Endothelial cell of umbilical vein (primary cell): ENCODE measurements around the gene PUS1. TPM values are rescaled to one million over a fixed set of nuclear protein-coding genes. Genes with fewer than 3 reads are reported as not detected.

Source experiments
- BruUV-seq: library from RNA; stranded (reverse); fragments of 400-500 nt; replicated peaks from 2 replicates; lab custom pipeline; 2021; lab: Mats Ljungman, UMichigan
- CTCF ChIA-PET: fragments of 300-600, 350-600 bp; sonication (Branson Sonifier 250); formaldehyde crosslinking; loops from one replicate; lab custom pipeline; 2021; ENCODE audit warnings: antibody characterized with exemption, inconsistent platforms; lab: Charles Lee
- POLR2A ChIA-PET: fragments of 300-600, 350-600 bp; sonication (Branson Sonifier 250); formaldehyde crosslinking; loops from one replicate; lab custom pipeline; 2021; ENCODE audit warnings: antibody characterized with exemption, inconsistent platforms; lab: Charles Lee
- DNase-seq: peaks from one replicate; pipeline ENCODE4 v3.0.0-alpha.2; 2011; ENCODE audit warnings: low read depth, low spot score
- FAIRE-seq: peaks from 2 replicates; lab custom pipeline; 2011; peaks lifted over from hg19 to GRCh38; lab: Jason Lieb, UNC
- H2AFZ ChIP-seq: 2 replicates; pipeline ENCODE4 v1.6.0; 2012; ENCODE audit warnings: low read depth, low read length, control low read depth, inconsistent platforms
- H3K27ac ChIP-seq: 2 replicates; pipeline ENCODE4 v1.5.1; 2011; ENCODE audit warnings: low read depth, mild to moderate bottlenecking, control low read depth, low read length, moderate library complexity; ENCODE audit not compliant: insufficient read depth
- H3K27me3 ChIP-seq, 2 experiments: 2 replicates each; pipeline versions ENCODE4 v1.6.0 to v1.6.1; 2011; ENCODE audit warnings: low read length in 2 of 2, mixed read lengths in 1 of 2; ENCODE audit not compliant: control insufficient read depth in 2 of 2, insufficient read depth in 2 of 2
- H3K36me3 ChIP-seq, 2 experiments: 2 replicates in 1 of 2; 3 replicates in 1 of 2; pipeline ENCODE4 v1.5.1; 2011; ENCODE audit warnings: low read length in 2 of 2, mild to moderate bottlenecking in 1 of 2, moderate library complexity in 1 of 2; ENCODE audit not compliant: control insufficient read depth in 2 of 2, insufficient read depth in 2 of 2; ENCODE audit errors: extremely low read depth in 1 of 2
- H3K4me1 ChIP-seq: 3 replicates; pipeline ENCODE4 v1.5.1; 2011; ENCODE audit warnings: mild to moderate bottlenecking, low read length; ENCODE audit not compliant: control insufficient read depth, insufficient read depth; ENCODE audit errors: extremely low read depth
- H3K4me2 ChIP-seq: 2 replicates; pipeline ENCODE4 v1.6.1; 2011; ENCODE audit warnings: low read length, control low read depth, mixed read lengths; ENCODE audit not compliant: insufficient read depth
- H3K4me3 ChIP-seq, 3 experiments: fragments of 200-600 bp in 1 of 3; sonication (generic), shearing (Covaris generic) in 1 of 3; replicated peaks in 1 of 3; 2 replicates each; pipeline ENCODE4 v1.5.1; 2011 to 2016; ENCODE audit warnings: control low read depth in 3 of 3, low read length in 3 of 3, mild to moderate bottlenecking in 2 of 3, inconsistent platforms in 1 of 3, low read depth in 1 of 3, moderate library complexity in 1 of 3; ENCODE audit not compliant: insufficient read depth in 1 of 3
- H3K79me2 ChIP-seq: 2 replicates; pipeline ENCODE4 v1.6.0; 2012; ENCODE audit warnings: low read length, inconsistent platforms; ENCODE audit not compliant: control insufficient read depth, insufficient read depth
- H3K9ac ChIP-seq: replicated peaks from 2 replicates; pipeline ENCODE3; 2011; ENCODE audit warnings: low read length, control low read depth; ENCODE audit not compliant: insufficient read depth; ENCODE audit errors: extremely low read depth
- H3K9me1 ChIP-seq: replicated peaks from 3 replicates; pipeline ENCODE4 v1.6.0; 2011; ENCODE audit warnings: mild to moderate bottlenecking, low read length; ENCODE audit not compliant: control insufficient read depth, insufficient read depth; ENCODE audit errors: extremely low read depth
- H3K9me3 ChIP-seq: replicated peaks from 2 replicates; pipeline ENCODE4 v1.5.1; 2012; ENCODE audit warnings: low read length, inconsistent platforms; ENCODE audit not compliant: control insufficient read depth, insufficient read depth
- H4K20me1 ChIP-seq: replicated peaks from 2 replicates; pipeline ENCODE3; 2011; ENCODE audit warnings: mild to moderate bottlenecking, low read length; ENCODE audit not compliant: control insufficient read depth, insufficient read depth; ENCODE audit errors: extremely low read depth
- EZH2 ChIP-seq: IDR thresholded peaks from 2 replicates; pipeline ENCODE4 v1.6.1; 2012; ENCODE audit warnings: borderline replicate concordance, low read depth, mild to moderate bottlenecking, moderate library complexity, low read length, inconsistent platforms; ENCODE audit not compliant: severe bottlenecking
- FOS ChIP-seq: IDR thresholded peaks from 2 replicates; pipeline ENCODE4 v1.6.1; 2011; ENCODE audit warnings: mild to moderate bottlenecking, low read length, moderate library complexity, borderline replicate concordance; ENCODE audit not compliant: insufficient read depth
- GATA2 ChIP-seq: IDR thresholded peaks from 2 replicates; pipeline ENCODE4 v1.7.0; 2011; ENCODE audit warnings: low read depth, mild to moderate bottlenecking, moderate library complexity, mixed read lengths, low read length; ENCODE audit not compliant: insufficient read length, insufficient read depth
- JUN ChIP-seq: IDR thresholded peaks from 2 replicates; pipeline ENCODE4 v1.6.1; 2011; ENCODE audit warnings: borderline replicate concordance, low read depth; ENCODE audit not compliant: insufficient read length, insufficient read depth
- MYC ChIP-seq: IDR thresholded peaks from one replicate; pipeline ENCODE4 v1.6.1; 2011; ENCODE audit warnings: mild to moderate bottlenecking, low read depth, low read length
- POLR2A ChIP-seq: IDR thresholded peaks from 2 replicates; pipeline ENCODE4 v1.6.1; 2012; ENCODE audit warnings: low read depth, mild to moderate bottlenecking, control low read depth, low read length
- POLR2AphosphoS5 ChIP-seq: IDR thresholded peaks from 2 replicates; pipeline ENCODE4 v1.6.1; 2012; ENCODE audit warnings: low read depth, mild to moderate bottlenecking, control low read depth, low read length, moderate library complexity; ENCODE audit not compliant: insufficient read depth
- dilution Hi-C: fragments of 300-500 bp; cut with MboI; formaldehyde crosslinking; loops from one replicate; pipeline ENCODE4 v1.15.0; 2019; ENCODE audit warnings: low sequenced_read_pairs; ENCODE audit not compliant: extremely low pct_ligation_motif_present
- intact Hi-C: fragments of 100-400 bp; cut with micrococcal nuclease; formaldehyde crosslinking; loops from one replicate; pipeline ENCODE4 v1.10.0; 2022
- polyA plus RNA-seq, 4 experiments: library from polyadenylated mRNA; depleted of rRNA in 3 of 4; stranded (reverse) in 3 of 4; unstranded in 1 of 4; fragments of >200 nt; gene quantifications; 2 replicates each; pipeline versions ENCODE4 v1.2.1 to v1.2.3, GENCODE V29; 2011 to 2012; ENCODE audit warnings: missing spikeins in 1 of 4
- total RNA-seq: library from RNA; stranded (reverse); gene quantifications from 2 replicates; pipeline ENCODE4 v1.2.3, GENCODE V29; 2021
- TF ChIP-seq, protein P1 (sequence below): IDR thresholded peaks from 2 replicates; pipeline ENCODE4 v1.6.1; 2011; ENCODE audit not compliant: insufficient read depth, insufficient read length
- TF ChIP-seq, protein P2 (sequence below), 2 donors: IDR thresholded peaks; 1 replicate in 1 of 2; 2 replicates in 1 of 2; pipeline ENCODE4 v1.5.1; 2011; ENCODE audit warnings: low read length in 2 of 2, mild to moderate bottlenecking in 2 of 2, moderate library complexity in 2 of 2, control low read depth in 1 of 2, inconsistent platforms in 1 of 2, low read depth in 1 of 2; ENCODE audit not compliant: insufficient read depth in 1 of 2; ENCODE audit errors: extremely low read depth in 1 of 2

Gene PUS1
- total and polyA plus RNA-seq, 2 donors (not counting 3 experiments of a cell fraction or from before 2014, with no cell fraction given) = 33.9 to 52.2 TPM

DNA sequence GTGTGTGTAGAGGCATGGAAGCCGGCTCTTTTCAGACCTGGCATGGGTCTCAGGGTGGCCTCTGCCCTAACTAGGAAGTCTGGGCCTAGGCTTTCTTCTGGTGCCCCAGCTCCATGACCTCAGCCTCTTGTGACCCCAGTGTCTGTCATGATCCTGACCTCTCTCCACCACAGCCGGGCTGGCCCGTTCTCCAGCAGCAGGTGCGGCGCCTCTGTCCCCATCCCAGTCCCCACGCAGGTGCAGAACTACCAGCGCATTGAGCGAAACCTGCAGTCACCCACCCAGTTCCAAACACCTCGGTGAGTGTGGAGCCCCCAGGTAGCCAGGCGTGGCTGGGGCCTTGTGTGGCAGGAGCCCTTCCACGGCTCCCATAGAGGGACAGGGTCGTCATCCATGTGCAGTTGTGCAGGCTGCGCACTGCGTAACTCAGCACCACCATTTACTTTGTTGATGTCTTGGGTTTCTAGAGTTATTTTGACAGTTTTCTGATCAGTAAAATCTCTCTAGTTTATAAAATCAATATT is 14.8 kb upstream of the PUS1 start:
- DNase-seq (no peak), FAIRE-seq (no peak)
- intact Hi-C loops (no loop called here), dilution Hi-C loops (no loop called here)
- Histone ChIP-seq H3K9ac (no peak overlapping the region), H3K79me2 (no peaks in the 10 kb centered on the region), H3K27ac (no peak overlapping the region), H2AFZ (no peak overlapping the region), H4K20me1 (no peaks in the 10 kb centered on the region), H3K9me3 (no peaks in the 10 kb centered on the region), H3K9me1 (no peaks in the 10 kb centered on the region), H3K4me1 (peaks cover 12% of the 10 kb centered on the region), H3K4me3 (no peak overlapping the region), H3K36me3 (peaks cover 13 to 57% of the 10 kb centered on the region in 2 experiments), H3K4me2 (no peak overlapping the region), H3K27me3 (no peaks in the 10 kb centered on the region)
- TF ChIP-seq GATA2 (no peak), FOS (no peak), JUN (no peak), MYC (no peak), POLR2AphosphoS5 (no peak), EZH2 (no peak), POLR2A (no peak)
- TF ChIP-seq, protein P1, sequence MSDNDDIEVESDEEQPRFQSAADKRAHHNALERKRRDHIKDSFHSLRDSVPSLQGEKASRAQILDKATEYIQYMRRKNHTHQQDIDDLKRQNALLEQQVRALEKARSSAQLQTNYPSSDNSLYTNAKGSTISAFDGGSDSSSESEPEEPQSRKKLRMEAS = no peak
- TF ChIP-seq, protein P2, sequence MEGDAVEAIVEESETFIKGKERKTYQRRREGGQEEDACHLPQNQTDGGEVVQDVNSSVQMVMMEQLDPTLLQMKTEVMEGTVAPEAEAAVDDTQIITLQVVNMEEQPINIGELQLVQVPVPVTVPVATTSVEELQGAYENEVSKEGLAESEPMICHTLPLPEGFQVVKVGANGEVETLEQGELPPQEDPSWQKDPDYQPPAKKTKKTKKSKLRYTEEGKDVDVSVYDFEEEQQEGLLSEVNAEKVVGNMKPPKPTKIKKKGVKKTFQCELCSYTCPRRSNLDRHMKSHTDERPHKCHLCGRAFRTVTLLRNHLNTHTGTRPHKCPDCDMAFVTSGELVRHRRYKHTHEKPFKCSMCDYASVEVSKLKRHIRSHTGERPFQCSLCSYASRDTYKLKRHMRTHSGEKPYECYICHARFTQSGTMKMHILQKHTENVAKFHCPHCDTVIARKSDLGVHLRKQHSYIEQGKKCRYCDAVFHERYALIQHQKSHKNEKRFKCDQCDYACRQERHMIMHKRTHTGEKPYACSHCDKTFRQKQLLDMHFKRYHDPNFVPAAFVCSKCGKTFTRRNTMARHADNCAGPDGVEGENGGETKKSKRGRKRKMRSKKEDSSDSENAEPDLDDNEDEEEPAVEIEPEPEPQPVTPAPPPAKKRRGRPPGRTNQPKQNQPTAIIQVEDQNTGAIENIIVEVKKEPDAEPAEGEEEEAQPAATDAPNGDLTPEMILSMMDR (IDR thresholded peaks at IDR 0.05; ENCODE audit: extremely low read depth in 1 of 2, insufficient read depth in 1 of 2, low read depth in 1 of 2, low read length in 2 of 2) = no peak
- CTCF ChIA-PET = no interaction called here
- POLR2A ChIA-PET = no interaction called here
- no TSS peak for BruUV-seq
